GM12864 (cell line): ENCODE results near the gene VPS13A.

Source experiments
- DNase-seq: peaks from one replicate; pipeline ENCODE4 v3.0.0-alpha.2; 2011; ENCODE audit warnings: low read depth
- H3K4me3 ChIP-seq: 2 replicates; pipeline ENCODE4 v1.5.1; 2011; ENCODE audit warnings: mild to moderate bottlenecking, low read depth, low read length, control low read depth
- TF ChIP-seq, protein P1 (sequence below): IDR thresholded peaks from 2 replicates; pipeline ENCODE4 v1.5.1; 2011; ENCODE audit warnings: low read depth, mild to moderate bottlenecking, moderate library complexity, low read length, control low read depth, inconsistent platforms; ENCODE audit errors: missing control alignments

Gene VPS13A

DNA sequence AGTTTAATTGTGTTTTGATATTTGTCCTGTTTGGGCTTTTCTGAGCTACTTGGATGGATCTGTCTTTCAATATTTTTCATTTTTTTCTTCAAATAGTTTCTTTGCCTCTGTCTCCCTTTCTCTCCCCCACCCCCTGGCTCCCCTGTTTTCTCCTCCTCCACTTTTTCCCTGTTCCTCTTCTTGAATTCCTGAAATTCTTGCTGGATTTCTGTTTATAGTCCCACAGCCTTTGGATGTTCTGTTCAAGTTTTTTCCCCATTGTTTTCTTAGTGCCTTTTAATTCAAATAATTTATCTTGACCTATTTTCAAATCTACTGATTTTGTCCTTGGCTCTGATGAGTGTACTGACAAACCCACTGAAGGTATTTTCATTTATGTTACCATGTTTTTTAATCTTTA, 113.0 kb downstream of the VPS13A start:
- TF ChIP-seq, protein P1, sequence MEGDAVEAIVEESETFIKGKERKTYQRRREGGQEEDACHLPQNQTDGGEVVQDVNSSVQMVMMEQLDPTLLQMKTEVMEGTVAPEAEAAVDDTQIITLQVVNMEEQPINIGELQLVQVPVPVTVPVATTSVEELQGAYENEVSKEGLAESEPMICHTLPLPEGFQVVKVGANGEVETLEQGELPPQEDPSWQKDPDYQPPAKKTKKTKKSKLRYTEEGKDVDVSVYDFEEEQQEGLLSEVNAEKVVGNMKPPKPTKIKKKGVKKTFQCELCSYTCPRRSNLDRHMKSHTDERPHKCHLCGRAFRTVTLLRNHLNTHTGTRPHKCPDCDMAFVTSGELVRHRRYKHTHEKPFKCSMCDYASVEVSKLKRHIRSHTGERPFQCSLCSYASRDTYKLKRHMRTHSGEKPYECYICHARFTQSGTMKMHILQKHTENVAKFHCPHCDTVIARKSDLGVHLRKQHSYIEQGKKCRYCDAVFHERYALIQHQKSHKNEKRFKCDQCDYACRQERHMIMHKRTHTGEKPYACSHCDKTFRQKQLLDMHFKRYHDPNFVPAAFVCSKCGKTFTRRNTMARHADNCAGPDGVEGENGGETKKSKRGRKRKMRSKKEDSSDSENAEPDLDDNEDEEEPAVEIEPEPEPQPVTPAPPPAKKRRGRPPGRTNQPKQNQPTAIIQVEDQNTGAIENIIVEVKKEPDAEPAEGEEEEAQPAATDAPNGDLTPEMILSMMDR = no peak
- no peak overlapping the region for H3K4me3 ChIP-seq
- DNase-seq = no peak

DNA sequence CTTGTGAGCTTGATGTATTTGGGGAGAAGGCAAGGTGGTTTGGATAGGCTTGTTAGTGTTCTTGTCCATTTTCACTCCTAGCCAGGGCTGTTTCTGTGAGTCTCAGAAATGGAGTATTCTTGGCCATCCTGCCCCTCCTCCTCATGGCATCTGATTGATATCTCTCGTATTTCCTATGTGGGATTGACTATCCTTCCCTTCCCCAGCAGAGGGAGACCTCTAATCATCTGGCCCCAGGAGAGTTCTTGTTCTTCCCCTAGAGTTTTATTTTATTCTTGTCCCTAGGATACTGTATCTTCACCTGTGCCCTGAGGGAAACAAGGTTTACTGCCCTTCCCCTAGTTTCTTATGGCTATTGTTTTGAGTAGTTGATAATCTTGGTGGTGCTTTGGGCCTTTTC, 114.4 kb downstream of the VPS13A start:
- DNase-seq = no peak
- no peak overlapping the region for H3K4me3 ChIP-seq
- TF ChIP-seq, protein P1 = peak; percentile 33

DNA sequence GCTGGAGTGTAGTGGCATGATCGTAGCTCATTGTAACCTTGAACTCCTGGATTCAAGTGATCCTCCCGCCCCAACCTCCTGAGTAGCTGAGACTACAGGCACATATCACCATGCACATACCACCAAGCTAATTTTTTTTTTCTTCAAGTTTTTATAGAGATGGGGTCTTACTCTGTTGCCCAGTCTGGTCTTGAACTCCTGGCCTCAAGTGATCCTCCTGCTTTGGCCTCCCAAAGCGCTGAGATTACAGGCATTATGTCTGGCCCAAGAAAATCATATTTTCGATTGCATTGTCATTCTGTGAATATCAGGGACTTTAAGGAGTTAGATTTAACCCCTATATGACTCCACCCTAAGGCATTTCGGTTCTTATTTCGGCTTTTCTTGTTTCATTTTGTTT, 116.6 kb downstream of the VPS13A start:
- DNase-seq = no peak
- TF ChIP-seq, protein P1 = no peak
- H3K4me3 ChIP-seq = no peak overlapping the region

DNA sequence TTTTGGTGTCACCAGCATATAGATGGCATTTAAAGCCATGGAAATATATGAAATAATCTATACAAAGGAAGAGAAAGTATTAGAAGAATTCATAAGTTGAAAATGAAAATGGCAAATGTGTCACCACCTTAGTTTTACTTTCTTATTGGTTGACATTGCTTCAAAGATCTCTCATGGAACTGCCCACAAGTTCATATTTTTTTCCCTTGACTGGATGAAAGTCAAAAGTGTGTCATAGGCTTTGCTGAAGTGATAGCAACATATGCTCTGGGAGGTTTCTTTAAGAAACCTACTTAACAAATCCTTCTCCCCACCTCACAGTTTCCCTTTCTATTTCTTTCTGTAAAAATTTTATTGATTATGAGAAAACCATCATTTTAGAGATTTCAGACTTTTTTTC, 127.2 kb downstream of the VPS13A start:
- TF ChIP-seq, protein P1 = no peak
- no peak for DNase-seq
- no peak overlapping the region for H3K4me3 ChIP-seq

DNA sequence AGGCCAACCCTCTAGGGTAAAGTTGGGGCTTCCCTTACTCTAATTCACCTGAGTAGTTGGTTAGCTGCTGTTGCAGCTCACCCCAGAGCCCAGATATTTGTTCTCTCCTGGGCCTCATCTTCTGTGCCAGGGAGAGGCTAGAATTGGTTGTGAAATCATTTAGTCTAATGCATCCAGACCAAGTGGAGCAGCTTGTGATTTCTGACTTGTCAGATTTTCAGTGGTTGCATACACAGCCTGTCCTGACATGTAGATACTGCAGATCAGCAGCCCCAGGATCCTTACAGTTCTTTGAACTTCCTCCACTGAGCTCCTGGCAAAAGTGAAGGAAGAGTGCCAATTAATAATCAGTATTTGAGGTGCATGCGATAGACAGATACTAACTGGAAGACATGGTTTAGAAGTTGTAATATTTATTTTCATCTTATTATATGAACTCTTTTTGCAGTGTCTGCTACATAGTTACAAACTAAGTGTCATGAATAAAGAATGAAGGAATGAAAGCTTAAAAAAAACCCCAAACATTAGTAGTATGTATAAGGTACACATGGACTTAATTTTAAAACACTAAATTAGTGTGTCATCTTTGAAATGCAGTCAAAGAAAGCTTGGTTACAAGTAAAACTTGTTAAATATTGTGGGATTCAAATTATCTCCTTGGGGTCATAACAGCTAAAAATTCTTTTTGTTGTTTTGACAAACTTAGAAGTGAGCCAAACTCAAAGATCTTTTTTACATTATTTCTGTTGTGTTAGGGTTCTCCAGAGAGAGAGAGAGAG, 128.5 kb downstream of the VPS13A start:
- no peak overlapping the region for H3K4me3 ChIP-seq
- DNase-seq = no peak
- TF ChIP-seq, protein P1 = no peak

DNA sequence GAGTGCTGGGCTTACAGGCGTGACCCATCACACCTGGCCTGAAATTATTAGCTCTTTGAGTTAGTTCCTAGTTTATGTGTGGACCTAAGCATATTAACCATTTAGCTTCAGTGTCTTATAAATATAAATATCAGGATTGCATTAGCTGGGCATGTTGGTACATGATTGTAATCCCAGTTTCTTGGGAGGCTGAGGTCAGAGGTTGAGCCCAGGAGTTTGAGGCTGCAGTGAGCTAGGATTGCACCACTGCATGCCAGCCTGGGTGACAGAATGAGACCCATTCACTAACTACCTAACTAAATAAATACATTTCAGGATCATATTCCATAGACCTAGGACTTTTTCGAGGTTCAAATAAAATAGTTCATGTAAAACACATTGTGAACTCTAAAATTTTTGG, 129.8 kb downstream of the VPS13A start:
- DNase-seq = no peak
- TF ChIP-seq, protein P1 = no peak

DNA sequence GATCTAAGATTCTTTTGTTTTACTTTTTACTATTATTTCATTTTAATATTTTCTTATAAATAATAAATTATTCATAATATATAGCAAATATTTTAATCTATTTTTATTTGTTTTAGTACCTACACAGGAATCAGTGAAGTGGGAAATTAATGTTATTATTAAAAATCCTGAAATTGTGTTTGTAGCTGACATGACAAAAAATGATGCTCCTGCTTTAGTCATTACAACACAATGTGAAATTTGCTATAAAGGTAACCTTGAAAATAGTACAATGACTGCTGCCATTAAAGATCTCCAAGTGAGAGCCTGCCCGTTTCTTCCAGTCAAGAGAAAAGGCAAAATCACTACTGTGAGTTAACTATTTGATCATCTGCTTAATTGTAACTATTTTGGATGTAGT, 138.7 kb downstream of the VPS13A start:
- TF ChIP-seq, protein P1 = no peak
- no peak for DNase-seq
- no peak overlapping the region for H3K4me3 ChIP-seq

More for the DNA sequence above, 129.8 kb downstream of the VPS13A start:
- no peak overlapping the region for H3K4me3 ChIP-seq
